H7 (cell line): ENCODE data around the gene RHO. TPM values are rescaled to one million over a fixed set of nuclear protein-coding genes. Genes with fewer than 3 reads are reported as not detected.

Experiments
- DNase-seq: peaks from one replicate; pipeline ENCODE4 v3.0.0; 2012
- H3K27me3 ChIP-seq: 2 replicates; pipeline ENCODE4 v1.6.0; 2011; ENCODE audit warnings: mild to moderate bottlenecking, low read length; ENCODE audit not compliant: control insufficient read depth, insufficient read depth
- H3K36me3 ChIP-seq: replicated peaks from 2 replicates; pipeline ENCODE4 v1.5.1; 2011; ENCODE audit warnings: low read length; ENCODE audit not compliant: control insufficient read depth, insufficient read depth
- H3K4me3 ChIP-seq: 2 replicates; pipeline ENCODE4 v1.5.1; 2011; ENCODE audit warnings: low read depth, mild to moderate bottlenecking, control low read depth, low read length, moderate library complexity; ENCODE audit not compliant: insufficient read depth
- total RNA-seq: library from RNA; depleted of rRNA; stranded (reverse); fragments of >200 nt; shearing (Covaris generic); gene quantifications from 2 replicates; pipeline ENCODE4 v1.2.3, GENCODE V29; 2014

Gene RHO
- total RNA-seq, 1 experiment from 2014 or later, result 0.17 TPM

GRCh38 chr3:129562803-129563202 is 34.4 kb downstream of the RHO start:
- DNase-seq, result no peak
- no peak overlapping the region for H3K4me3 ChIP-seq
- H3K36me3 ChIP-seq, result peaks cover 5% of the 10 kb centered on the region
- H3K27me3 ChIP-seq, result no peaks in the 10 kb centered on the region

- Histone ChIP-seq H3K27me3 (no peaks in the 10 kb centered on the region), H3K36me3 (peaks cover 2% of the 10 kb centered on the region), H3K4me3 (no peak overlapping the region)
- DNase-seq, result no peak
These were observed 34.9 kb downstream of the RHO start for GRCh38 chr3:129563332-129563731.

- DNase-seq, result no peak
- no peak overlapping the region for H3K4me3 ChIP-seq
- no peaks in the 10 kb centered on the region; the same call in none of the 2 replicates for H3K36me3 ChIP-seq
- no peaks in the 10 kb centered on the region for H3K27me3 ChIP-seq
These were observed 35.6 kb downstream of the RHO start for GRCh38 chr3:129563850-129564535.

GRCh38 chr3:129564981-129565644 is 36.7 kb downstream of the RHO start:
- Histone ChIP-seq H3K36me3 (no peaks in the 10 kb centered on the region; the same call in 1 of the 2 replicates), H3K4me3 (no peak overlapping the region), H3K27me3 (no peaks in the 10 kb centered on the region)
- DNase-seq, result no peak

GRCh38 chr3:129565902-129566301 is 37.5 kb downstream of the RHO start:
- H3K36me3 ChIP-seq, result no peaks in the 10 kb centered on the region; the same call in 1 of the 2 replicates
- no peak for DNase-seq
- no peak overlapping the region for H3K4me3 ChIP-seq
- H3K27me3 ChIP-seq, result no peaks in the 10 kb centered on the region

- no peaks in the 10 kb centered on the region for H3K27me3 ChIP-seq
- DNase-seq, result no peak
- no peaks in the 10 kb centered on the region; the same call in 1 of the 2 replicates for H3K36me3 ChIP-seq
These were observed 38.8 kb downstream of the RHO start for GRCh38 chr3:129567176-129567705.

GRCh38 chr3:129567939-129568338 is 39.5 kb downstream of the RHO start:
- no peaks in the 10 kb centered on the region; the same call in 1 of the 2 replicates for H3K36me3 ChIP-seq
- H3K4me3 ChIP-seq, result no peak overlapping the region
- no peaks in the 10 kb centered on the region for H3K27me3 ChIP-seq
- no peak for DNase-seq

More at GRCh38 chr3:129567176-129567705, 38.8 kb downstream of the RHO start:
- no peak overlapping the region for H3K4me3 ChIP-seq

GRCh38 chr3:129569856-129570255 is 41.4 kb downstream of the RHO start:
- no peaks in the 10 kb centered on the region; the same call in 1 of the 2 replicates for H3K36me3 ChIP-seq
- H3K27me3 ChIP-seq, result no peaks in the 10 kb centered on the region
- H3K4me3 ChIP-seq, result no peak overlapping the region
- no peak for DNase-seq

GRCh38 chr3:129571605-129572547 is 43.4 kb downstream of the RHO start:
- Histone ChIP-seq H3K36me3 (no peaks in the 10 kb centered on the region; the same call in none of the 2 replicates), H3K27me3 (no peaks in the 10 kb centered on the region), H3K4me3 (no peak overlapping the region)
- DNase-seq, result no peak

GRCh38 chr3:129572603-129573002 is 44.2 kb downstream of the RHO start:
- Histone ChIP-seq H3K27me3 (no peaks in the 10 kb centered on the region), H3K4me3 (no peak overlapping the region), H3K36me3 (no peaks in the 10 kb centered on the region; the same call in none of the 2 replicates)
- DNase-seq, result no peak

GRCh38 chr3:129573493-129573892 is 45.1 kb downstream of the RHO start:
- H3K4me3 ChIP-seq, result no peak overlapping the region
- DNase-seq, result no peak
- no peaks in the 10 kb centered on the region; the same call in none of the 2 replicates for H3K36me3 ChIP-seq
- H3K27me3 ChIP-seq, result no peaks in the 10 kb centered on the region

GRCh38 chr3:129574206-129574605 is 45.8 kb downstream of the RHO start:
- DNase-seq, result no peak
- no peaks in the 10 kb centered on the region; the same call in none of the 2 replicates for H3K36me3 ChIP-seq
- H3K27me3 ChIP-seq, result no peaks in the 10 kb centered on the region
- H3K4me3 ChIP-seq, result no peak overlapping the region

GRCh38 chr3:129575233-129575996 is 47.0 kb downstream of the RHO start:
- no peak for DNase-seq
- Histone ChIP-seq H3K4me3 (no peak overlapping the region), H3K27me3 (no peaks in the 10 kb centered on the region), H3K36me3 (no peaks in the 10 kb centered on the region; the same call in none of the 2 replicates)
